HL-60 (cell line): ENCODE results near the gene ABHD17A.

ENCODE experiments used
- DNase-seq, 2 experiments: peaks; one replicate each; pipeline ENCODE4 v3.0.0-alpha.2; 2010 to 2020; ENCODE audit warnings: low read depth in 1 of 2, low spot score in 1 of 2
- H3K27ac ChIP-seq: fragments of 250-450 bp; sonication (Bioruptor Pico); replicated peaks from 2 replicates; pipeline ENCODE4 v1.5.1; 2020; ENCODE audit warnings: mild to moderate bottlenecking, moderate library complexity
- H3K27me3 ChIP-seq: fragments of 250-450 bp; sonication (Bioruptor Pico); 2 replicates; pipeline ENCODE4 v1.5.1; 2021; ENCODE audit warnings: mild to moderate bottlenecking, moderate library complexity; ENCODE audit not compliant: insufficient read depth, poor library complexity, severe bottlenecking
- H3K4me3 ChIP-seq: replicated peaks from 2 replicates; pipeline ENCODE4 v1.5.1; 2011; ENCODE audit warnings: mild to moderate bottlenecking, control low read depth, low read length; ENCODE audit not compliant: insufficient read depth
- CTCF ChIP-seq: IDR thresholded peaks from one replicate; pipeline ENCODE4 v1.5.1; 2011; ENCODE audit warnings: low read length, control low read depth, inconsistent platforms; ENCODE audit not compliant: insufficient read depth
- GABPA ChIP-seq: IDR thresholded peaks from 2 replicates; pipeline ENCODE4 v1.6.1; 2012; ENCODE audit warnings: low read depth
- POLR2AphosphoS5 ChIP-seq: IDR thresholded peaks from 2 replicates; pipeline ENCODE4 v1.6.1; 2012; ENCODE audit warnings: low read depth
- SPI1 ChIP-seq: IDR thresholded peaks from 2 replicates; pipeline ENCODE4 v1.6.1; 2012; ENCODE audit warnings: low read depth, mild to moderate bottlenecking, borderline replicate concordance
- TF ChIP-seq, protein P1 (sequence below): IDR thresholded peaks from 2 replicates; pipeline ENCODE4 v1.6.1; 2012; ENCODE audit warnings: low read depth; ENCODE audit not compliant: insufficient replicate concordance

The ABHD17A gene

GRCh38 chr19:1861599-1862031 is 23.7 kb downstream of the ABHD17A start:
- TF ChIP-seq SPI1 (peak; percentile 24; the same call in 1 of the 2 replicates), CTCF (no peak)
- no peak for DNase-seq
- Histone ChIP-seq H3K27me3 (no peaks in the 10 kb centered on the region), H3K27ac (peak overlapping the region; percentile 99), H3K4me3 (peak overlapping the region; percentile 90)

DNA sequence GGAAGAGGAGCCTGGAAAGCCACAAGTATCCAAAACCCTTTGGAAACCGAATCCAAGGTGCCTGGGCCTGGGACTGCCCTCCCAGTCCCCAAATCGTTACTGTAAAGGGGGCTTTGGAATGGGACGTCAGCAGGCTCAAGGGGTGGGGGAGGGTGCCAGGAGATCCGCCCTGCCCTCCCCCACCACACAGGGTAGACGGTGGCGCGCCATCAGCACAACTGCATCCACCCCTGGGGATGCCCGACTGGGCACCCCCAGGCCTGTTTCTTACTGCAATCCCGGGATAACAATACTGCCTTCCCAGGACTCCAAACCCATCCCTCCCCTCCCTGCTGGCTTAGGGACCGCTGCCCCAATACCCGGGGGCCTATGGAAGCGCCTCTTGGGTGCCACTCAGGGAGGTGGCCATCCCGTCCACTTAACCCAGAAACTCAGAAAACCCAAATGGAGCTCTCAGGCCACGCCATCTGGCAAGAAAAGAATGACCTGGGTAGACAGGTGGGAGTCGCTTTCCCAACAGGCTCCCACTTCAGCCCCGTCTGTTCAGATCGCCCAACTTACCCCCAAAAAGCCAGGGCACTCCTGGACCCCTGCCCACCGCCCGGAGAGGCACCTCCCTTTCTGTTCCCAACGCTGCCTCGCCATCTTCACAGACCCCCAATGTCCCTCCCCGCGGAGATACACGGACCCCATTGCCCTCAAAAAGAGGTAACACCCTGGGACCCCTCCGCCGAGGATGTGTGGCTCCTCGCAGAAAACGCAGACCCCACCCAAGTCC is 24.3 kb downstream of the ABHD17A start:
- TF ChIP-seq, protein P1, sequence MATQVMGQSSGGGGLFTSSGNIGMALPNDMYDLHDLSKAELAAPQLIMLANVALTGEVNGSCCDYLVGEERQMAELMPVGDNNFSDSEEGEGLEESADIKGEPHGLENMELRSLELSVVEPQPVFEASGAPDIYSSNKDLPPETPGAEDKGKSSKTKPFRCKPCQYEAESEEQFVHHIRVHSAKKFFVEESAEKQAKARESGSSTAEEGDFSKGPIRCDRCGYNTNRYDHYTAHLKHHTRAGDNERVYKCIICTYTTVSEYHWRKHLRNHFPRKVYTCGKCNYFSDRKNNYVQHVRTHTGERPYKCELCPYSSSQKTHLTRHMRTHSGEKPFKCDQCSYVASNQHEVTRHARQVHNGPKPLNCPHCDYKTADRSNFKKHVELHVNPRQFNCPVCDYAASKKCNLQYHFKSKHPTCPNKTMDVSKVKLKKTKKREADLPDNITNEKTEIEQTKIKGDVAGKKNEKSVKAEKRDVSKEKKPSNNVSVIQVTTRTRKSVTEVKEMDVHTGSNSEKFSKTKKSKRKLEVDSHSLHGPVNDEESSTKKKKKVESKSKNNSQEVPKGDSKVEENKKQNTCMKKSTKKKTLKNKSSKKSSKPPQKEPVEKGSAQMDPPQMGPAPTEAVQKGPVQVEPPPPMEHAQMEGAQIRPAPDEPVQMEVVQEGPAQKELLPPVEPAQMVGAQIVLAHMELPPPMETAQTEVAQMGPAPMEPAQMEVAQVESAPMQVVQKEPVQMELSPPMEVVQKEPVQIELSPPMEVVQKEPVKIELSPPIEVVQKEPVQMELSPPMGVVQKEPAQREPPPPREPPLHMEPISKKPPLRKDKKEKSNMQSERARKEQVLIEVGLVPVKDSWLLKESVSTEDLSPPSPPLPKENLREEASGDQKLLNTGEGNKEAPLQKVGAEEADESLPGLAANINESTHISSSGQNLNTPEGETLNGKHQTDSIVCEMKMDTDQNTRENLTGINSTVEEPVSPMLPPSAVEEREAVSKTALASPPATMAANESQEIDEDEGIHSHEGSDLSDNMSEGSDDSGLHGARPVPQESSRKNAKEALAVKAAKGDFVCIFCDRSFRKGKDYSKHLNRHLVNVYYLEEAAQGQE, result no peak
- TF ChIP-seq SPI1, result no peak
- TF ChIP-seq POLR2AphosphoS5, result no peak; the same call in 1 of the 2 replicates
- no peak for TF ChIP-seq GABPA
- no peak for TF ChIP-seq CTCF
- peak overlapping the region; percentile 99 for H3K27ac ChIP-seq
- DNase-seq, result no peak
- H3K27me3 ChIP-seq, result no peaks in the 10 kb centered on the region
- peak overlapping the region; percentile 90 for H3K4me3 ChIP-seq

- peak overlapping the region; percentile 99 for H3K27ac ChIP-seq
- H3K27me3 ChIP-seq, result no peaks in the 10 kb centered on the region
- TF ChIP-seq GABPA (no peak), CTCF (no peak), POLR2AphosphoS5 (no peak; the same call in 1 of the 2 replicates), SPI1 (no peak)
- TF ChIP-seq, protein P1, result no peak
- DNase-seq, result peak; percentile 74 to 77
- H3K4me3 ChIP-seq, result peak overlapping the region; percentile 90
Measured at GRCh38 chr19:1860042-1860775, 25.1 kb downstream of the ABHD17A start.
